Measurements from ENCODE around the gene KCNC4.

KCNC4 gene

GRCh38 chr1:110212169-110213142 is 2.3 kb downstream of the KCNC4 start:
- peak; percentile 79 for DNase-seq

- no peak for DNase-seq
Measured at GRCh38 chr1:110213143-110213540, 3.0 kb downstream of the KCNC4 start.

- no peak for DNase-seq
Measured at GRCh38 chr1:110214454-110215404, 4.6 kb downstream of the KCNC4 start.

- DNase-seq, result peak; percentile 45
Measured at GRCh38 chr1:110215621-110216515, 5.8 kb downstream of the KCNC4 start.

- no peak for DNase-seq
Measured at GRCh38 chr1:110216844-110217444, 6.8 kb downstream of the KCNC4 start.

- DNase-seq, result no peak
Measured at GRCh38 chr1:110218137-110218536, 8.0 kb downstream of the KCNC4 start.

GRCh38 chr1:110218739-110219138 is 8.6 kb downstream of the KCNC4 start:
- no peak for DNase-seq

- DNase-seq, result no peak
Measured at GRCh38 chr1:110220324-110220723, 10.2 kb downstream of the KCNC4 start.

- DNase-seq, result no peak
Measured at GRCh38 chr1:110221119-110221518, 11.0 kb downstream of the KCNC4 start.

GRCh38 chr1:110223127-110223526 is 13.0 kb downstream of the KCNC4 start:
- DNase-seq, result no peak

- no peak for DNase-seq
Measured at GRCh38 chr1:110223581-110223980, 13.5 kb downstream of the KCNC4 start.

GRCh38 chr1:110224240-110224995 is 14.3 kb downstream of the KCNC4 start:
- DNase-seq, result peak; percentile 92

GRCh38 chr1:110225212-110225611 is 15.1 kb downstream of the KCNC4 start:
- no peak for DNase-seq

GRCh38 chr1:110225756-110226404 is 15.8 kb downstream of the KCNC4 start:
- DNase-seq, result no peak

GRCh38 chr1:110227774-110228173 is 17.7 kb downstream of the KCNC4 start:
- DNase-seq, result no peak

GRCh38 chr1:110228381-110228780 is 18.3 kb downstream of the KCNC4 start:
- no peak for DNase-seq

GRCh38 chr1:110228869-110229268 is 18.8 kb downstream of the KCNC4 start:
- DNase-seq, result no peak

- DNase-seq, result peak; percentile 90
Measured at GRCh38 chr1:110229348-110230001, 19.4 kb downstream of the KCNC4 start.

- peak; percentile 79 for DNase-seq
Measured at GRCh38 chr1:110230381-110231199, 20.5 kb downstream of the KCNC4 start.

Data from NCI-H226 (cell line).